Mononuclear cell (primary cell): ENCODE measurements around the gene NLRP5. TPM values are rescaled to one million over a fixed set of nuclear protein-coding genes. Genes with fewer than 3 reads are reported as not detected.
"Not testable (repeated sequence)": the region's sequence is repeated elsewhere in the genome, so short reads cannot be mapped to it uniquely, and the experiment has no call there.

Experiments used
- H3K27me3 ChIP-seq: 2 replicates; pipeline ENCODE4 v1.6.0; 2011; ENCODE audit warnings: low read length, control low read depth; ENCODE audit not compliant: insufficient read depth
- H3K4me1 ChIP-seq: 2 replicates; pipeline ENCODE4 v1.5.1; 2011; ENCODE audit warnings: mild to moderate bottlenecking, low read length, control low read depth; ENCODE audit not compliant: insufficient read depth
- H3K4me3 ChIP-seq: 2 replicates; pipeline ENCODE4 v1.5.1; 2011; ENCODE audit warnings: mild to moderate bottlenecking, low read length, moderate library complexity
- H3K9me3 ChIP-seq: 2 replicates; pipeline ENCODE4 v1.5.1; 2011; ENCODE audit warnings: low read depth, mild to moderate bottlenecking, control low read depth, low read length
- total RNA-seq: library from RNA; depleted of rRNA; stranded (reverse); fragments of >200 nt; gene quantifications from one replicate; pipeline ENCODE4 v1.2.3, GENCODE V29; 2012

The NLRP5 gene
- total RNA-seq: not detected

DNA sequence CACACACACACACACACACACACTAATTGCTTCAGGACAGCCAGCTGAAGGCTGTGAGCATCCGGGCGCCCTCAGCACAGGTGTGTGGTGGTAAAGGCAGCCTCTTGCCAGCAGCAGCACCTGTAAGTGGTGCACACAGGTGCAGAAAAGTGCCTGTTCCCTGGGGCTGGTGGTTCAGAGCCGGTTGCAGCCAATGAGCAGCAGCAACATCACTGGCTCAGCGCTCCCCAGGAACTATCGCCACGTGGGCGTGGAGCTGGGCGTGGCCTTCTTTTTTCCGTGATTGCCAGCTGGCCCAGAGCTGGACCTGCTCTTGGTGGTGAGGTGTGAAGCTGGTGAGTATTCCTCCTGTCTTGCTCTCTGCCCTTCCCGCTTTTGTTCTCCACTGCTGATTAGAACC lies at the start of gene NLRP5:
TSS of gene NLRP5 (plus strand) at position 289 of the 400 bp plus-strand sequence.
- no peak within 1 kb of the TSS for H3K4me3 ChIP-seq
- H3K4me1 ChIP-seq: no peaks in the 10 kb centered on the region
- no peaks in the 10 kb centered on the region for H3K9me3 ChIP-seq
- no peaks in the 10 kb centered on the region for H3K27me3 ChIP-seq

GRCh38 chr19:55939206-55939605 lies 47.4 kb upstream of the NLRP5 start:
- no peaks in the 10 kb centered on the region for H3K27me3 ChIP-seq
- H3K9me3 ChIP-seq: no peaks in the 10 kb centered on the region
- H3K4me3 ChIP-seq: no peak overlapping the region
- H3K4me1 ChIP-seq: no peaks in the 10 kb centered on the region

DNA sequence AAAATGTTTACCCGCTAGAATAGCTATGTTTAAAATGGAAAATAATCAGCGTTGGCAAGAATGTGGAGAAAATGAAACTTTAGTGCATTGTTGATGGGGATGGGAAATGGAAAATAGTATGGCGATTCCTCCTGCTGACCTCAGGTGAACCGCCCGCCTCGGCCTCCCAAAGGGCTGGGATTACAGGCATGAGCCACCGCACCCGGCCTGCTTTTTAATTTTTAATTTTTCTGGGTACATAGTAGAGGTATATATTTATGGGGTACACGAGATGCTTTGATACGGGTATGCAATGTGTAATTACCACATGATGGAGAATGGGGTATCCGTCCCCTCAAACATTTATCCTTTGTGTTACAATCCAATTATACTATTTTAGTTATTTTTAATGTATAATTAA lies 46.3 kb upstream of the NLRP5 start:
- Histone ChIP-seq H3K4me3 (no peak overlapping the region), H3K4me1 (no peaks in the 10 kb centered on the region), H3K9me3 (no peaks in the 10 kb centered on the region), H3K27me3 (no peaks in the 10 kb centered on the region)

DNA sequence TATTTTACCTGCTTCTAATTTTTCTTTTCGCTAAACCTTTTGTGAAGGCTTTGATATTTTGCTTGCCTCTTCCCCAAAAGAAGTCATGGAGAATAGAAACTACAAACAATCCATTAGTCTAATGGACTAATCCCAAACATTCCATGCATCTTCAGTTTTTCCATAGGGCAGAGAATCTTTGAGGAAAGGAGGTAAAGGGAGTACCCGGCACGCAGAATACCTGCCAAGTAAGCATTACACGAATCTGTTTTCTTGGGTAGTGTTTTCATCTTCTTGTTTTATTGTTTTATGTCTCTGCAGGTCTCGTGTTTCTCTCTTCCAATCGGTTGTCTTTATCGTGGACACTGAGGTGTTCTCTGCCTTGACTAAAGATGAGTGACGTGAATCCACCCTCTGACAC lies 39.0 kb upstream of the NLRP5 start, which contains the start of gene NLRP8:
TSS of gene NLRP8 (plus strand) at position 301 of the 400 bp plus-strand sequence.
- Histone ChIP-seq H3K4me3 (no peak within 1 kb of the TSS), H3K4me1 (no peaks in the 10 kb centered on the region), H3K27me3 (no peaks in the 10 kb centered on the region), H3K9me3 (no peaks in the 10 kb centered on the region)

DNA sequence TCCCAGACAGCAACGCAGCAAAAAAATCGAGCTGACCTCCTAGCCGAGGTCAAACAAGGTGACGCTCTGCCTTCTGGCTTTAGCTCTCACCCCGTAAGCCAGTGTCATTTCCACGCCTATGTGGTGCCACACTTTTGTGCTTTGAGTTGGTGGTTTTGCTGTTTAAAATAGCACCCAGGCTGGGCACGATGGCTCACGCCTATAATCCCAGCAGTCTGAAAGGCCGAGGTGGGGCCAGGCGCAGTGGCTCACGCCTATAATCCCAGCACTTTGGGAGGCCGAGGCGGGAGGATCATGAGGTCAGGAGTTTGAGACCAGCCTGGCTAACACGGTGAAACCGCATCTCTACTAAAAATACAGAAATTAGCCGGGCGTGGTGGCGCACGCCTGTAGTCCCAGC lies 36.0 kb upstream of the NLRP5 start:
- not testable (repeated sequence) for H3K27me3 ChIP-seq, H3K4me1 ChIP-seq, H3K9me3 ChIP-seq, H3K4me3 ChIP-seq

DNA sequence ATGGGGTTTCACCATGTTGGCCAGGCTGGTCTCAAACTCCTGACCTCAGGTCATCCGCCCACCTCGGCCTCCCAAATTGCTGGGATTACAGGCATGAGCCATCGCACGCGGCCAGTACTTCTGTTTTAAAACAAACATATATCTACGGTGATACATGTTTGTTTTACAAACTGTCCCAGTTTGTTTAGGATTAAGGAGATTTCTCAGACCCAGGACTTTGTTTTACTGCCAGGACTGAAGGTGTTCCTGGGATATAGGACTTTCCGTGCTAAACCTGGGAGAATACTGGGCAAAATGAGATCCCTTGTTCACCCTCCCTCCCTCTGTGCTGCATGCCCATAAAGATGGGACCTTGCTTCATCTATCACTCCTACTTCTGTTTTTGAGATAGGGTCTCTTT lies 30.1 kb upstream of the NLRP5 start:
- no peak overlapping the region for H3K4me3 ChIP-seq
- no peaks in the 10 kb centered on the region for H3K27me3 ChIP-seq
- no peaks in the 10 kb centered on the region for H3K9me3 ChIP-seq
- no peaks in the 10 kb centered on the region for H3K4me1 ChIP-seq

- Histone ChIP-seq H3K27me3 (no peaks in the 10 kb centered on the region), H3K4me3 (no peak overlapping the region), H3K4me1 (no peaks in the 10 kb centered on the region), H3K9me3 (no peaks in the 10 kb centered on the region)
Observed at GRCh38 chr19:55958356-55958755, 28.2 kb upstream of the NLRP5 start.

DNA sequence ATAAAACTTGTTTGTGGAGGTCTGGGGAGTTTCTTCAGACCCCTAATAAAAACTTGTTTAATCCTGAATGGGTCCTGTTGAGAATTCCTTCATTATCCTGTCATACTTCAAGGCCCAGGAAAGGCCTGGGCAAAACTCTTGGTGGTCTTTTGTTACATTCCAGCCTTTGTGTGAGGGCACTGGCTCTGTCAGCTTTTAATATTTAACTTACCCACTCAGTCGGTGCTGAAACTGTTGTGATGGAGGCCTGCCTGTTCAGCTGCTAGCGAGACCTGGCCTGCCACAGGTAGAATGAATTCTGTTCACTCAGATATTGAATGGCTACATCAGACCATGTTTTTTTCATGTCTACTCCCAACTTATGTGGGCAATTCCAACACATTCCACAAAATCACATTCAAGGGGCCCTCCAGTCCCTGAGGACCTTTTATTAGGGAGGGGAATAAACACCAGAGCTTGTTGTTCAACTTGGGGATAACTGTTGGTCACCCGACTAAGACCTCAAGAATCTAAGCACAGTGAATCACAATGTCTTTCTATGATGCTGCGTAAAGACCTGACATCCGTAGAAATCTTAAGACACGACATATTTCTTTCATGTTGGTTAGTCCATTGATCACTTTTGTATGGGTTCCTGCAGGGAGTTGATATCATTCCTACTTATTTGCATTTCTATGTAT lies 26.4 kb upstream of the NLRP5 start:
- H3K4me1 ChIP-seq: no peaks in the 10 kb centered on the region
- no peaks in the 10 kb centered on the region for H3K9me3 ChIP-seq
- no peaks in the 10 kb centered on the region for H3K27me3 ChIP-seq
- H3K4me3 ChIP-seq: no peak overlapping the region

DNA sequence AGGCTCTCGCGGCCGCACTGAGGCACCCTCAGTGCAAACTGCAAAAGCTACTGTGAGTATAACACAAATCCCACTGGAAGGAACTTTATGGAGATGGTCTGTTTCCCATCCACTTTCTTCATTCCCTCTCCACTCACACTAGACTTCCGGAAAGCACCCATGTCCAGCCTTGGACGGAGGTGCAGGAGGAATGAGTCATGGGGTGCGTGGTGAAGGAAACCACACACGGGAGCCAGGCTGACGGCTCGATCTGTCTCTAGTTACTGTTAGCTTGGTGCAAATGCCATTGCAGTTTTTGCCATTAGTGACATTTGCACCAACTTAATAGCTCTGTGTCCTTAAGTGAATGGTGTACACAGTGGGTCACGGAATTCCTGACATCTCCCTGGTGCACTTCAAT lies 24.4 kb upstream of the NLRP5 start:
- Histone ChIP-seq H3K4me1 (no peaks in the 10 kb centered on the region), H3K27me3 (no peaks in the 10 kb centered on the region), H3K4me3 (no peak overlapping the region), H3K9me3 (no peaks in the 10 kb centered on the region)

GRCh38 chr19:55973982-55974381 lies 12.6 kb upstream of the NLRP5 start:
- no peaks in the 10 kb centered on the region for H3K9me3 ChIP-seq
- H3K4me3 ChIP-seq: no peak overlapping the region
- H3K27me3 ChIP-seq: no peaks in the 10 kb centered on the region
- H3K4me1 ChIP-seq: no peaks in the 10 kb centered on the region

DNA sequence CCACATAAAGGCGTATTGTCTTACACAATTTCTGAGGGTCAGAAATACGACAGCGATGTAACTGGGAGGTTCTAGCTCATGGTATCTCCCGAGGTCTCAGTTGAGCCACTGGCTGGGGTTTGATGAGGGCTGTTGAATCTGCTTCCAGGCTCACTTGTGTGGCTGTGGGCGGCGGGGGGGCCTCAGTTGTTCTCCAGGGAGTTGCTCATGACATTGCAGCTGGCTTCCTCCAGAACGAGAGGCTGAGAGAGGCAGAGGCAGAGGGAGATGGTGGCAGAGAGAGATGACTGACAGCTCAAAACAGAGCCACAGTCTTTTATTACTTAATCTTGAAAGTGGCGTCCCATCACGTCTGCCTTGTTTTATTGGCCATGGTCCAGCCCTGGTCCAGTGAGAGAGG lies 6.2 kb upstream of the NLRP5 start:
- H3K9me3 ChIP-seq: no peaks in the 10 kb centered on the region
- H3K4me1 ChIP-seq: no peaks in the 10 kb centered on the region
- no peaks in the 10 kb centered on the region for H3K27me3 ChIP-seq
- H3K4me3 ChIP-seq: no peak overlapping the region

DNA sequence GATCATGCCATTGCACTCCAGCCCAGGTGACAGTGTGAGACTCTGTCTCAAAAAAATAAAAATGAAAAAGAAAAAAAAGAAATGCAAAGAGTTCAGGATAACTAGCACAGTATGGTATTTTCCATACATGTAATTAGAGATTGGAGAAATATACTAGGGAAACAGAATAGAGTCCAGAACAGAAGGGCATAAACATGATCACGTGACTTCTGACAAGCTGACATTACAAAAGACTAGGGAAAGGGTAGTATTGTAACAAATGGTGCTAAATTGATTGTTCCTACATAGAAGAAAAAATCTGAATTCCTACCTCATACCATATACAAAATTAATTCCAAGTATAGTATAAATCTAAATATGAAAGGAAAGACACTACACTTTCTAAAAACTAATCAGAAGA lies 1.3 kb upstream of the NLRP5 start:
- no peaks in the 10 kb centered on the region for H3K27me3 ChIP-seq
- H3K4me3 ChIP-seq: no peak overlapping the region
- H3K9me3 ChIP-seq: no peaks in the 10 kb centered on the region
- H3K4me1 ChIP-seq: no peaks in the 10 kb centered on the region

DNA sequence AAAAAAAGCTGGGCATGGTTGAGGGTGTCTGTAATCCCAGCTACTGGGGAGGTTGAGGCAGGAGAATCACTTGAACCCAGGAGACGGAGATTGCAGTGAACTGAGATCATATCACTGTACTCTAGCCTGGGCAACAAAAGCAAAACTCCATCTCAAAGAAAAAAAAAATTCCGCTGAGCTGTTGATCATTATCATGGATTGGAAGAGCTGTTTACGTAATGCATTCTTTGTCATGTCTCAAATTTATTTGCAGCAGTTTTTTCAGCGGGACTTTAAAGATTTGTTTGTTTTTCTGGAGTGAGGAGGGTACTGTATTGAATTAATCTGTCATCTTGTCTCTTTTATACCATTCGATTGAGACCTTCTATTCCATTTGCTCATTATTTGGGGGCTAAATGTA lies 4.3 kb downstream of the NLRP5 start:
- no peak overlapping the region for H3K4me3 ChIP-seq
- H3K27me3 ChIP-seq: no peaks in the 10 kb centered on the region
- no peaks in the 10 kb centered on the region for H3K9me3 ChIP-seq
- no peaks in the 10 kb centered on the region for H3K4me1 ChIP-seq

DNA sequence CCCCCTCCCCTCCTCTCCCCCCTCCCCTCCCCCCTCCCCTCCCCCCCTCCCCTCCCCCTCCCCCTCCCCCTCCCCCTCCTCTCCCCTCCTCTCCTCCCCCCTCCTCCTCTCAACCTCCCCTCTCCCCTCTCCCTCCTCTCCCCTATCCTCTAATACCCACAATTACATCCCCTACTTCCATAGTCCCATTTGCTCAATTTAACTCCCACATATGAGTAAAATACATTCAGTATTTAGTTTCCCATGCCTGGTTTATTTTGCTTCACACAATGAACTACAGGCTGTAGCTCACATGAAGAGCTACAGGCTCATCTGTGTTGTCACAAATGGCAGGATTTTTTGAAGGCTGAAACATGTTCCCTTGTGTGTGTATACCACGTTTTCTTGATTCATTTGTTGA lies 6.9 kb downstream of the NLRP5 start:
- Histone ChIP-seq H3K4me1 (no peaks in the 10 kb centered on the region), H3K4me3 (no peak overlapping the region), H3K27me3 (no peaks in the 10 kb centered on the region), H3K9me3 (no peaks in the 10 kb centered on the region)

DNA sequence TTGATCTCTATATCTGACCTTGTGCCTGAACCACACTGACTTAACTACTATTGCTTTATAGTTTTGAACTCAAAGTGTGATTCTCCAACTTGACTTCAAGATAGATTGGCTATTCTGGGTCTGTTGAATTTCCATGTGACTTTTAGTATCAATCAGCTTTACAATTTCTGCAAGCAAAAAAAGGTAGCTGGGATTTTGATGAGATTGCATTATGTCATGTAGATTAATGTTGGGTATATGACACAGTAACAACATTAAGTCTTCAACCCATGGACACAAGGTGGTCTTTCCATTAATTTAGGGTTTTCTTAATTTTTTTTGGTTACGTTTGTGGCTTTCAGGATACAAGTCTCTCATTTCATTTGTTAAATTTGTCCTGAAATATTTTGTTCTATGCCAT lies 28.2 kb downstream of the NLRP5 start:
- H3K4me1 ChIP-seq: no peaks in the 10 kb centered on the region
- no peak overlapping the region for H3K4me3 ChIP-seq
- no peaks in the 10 kb centered on the region for H3K9me3 ChIP-seq

GRCh38 chr19:56015756-56016155 lies 29.2 kb downstream of the NLRP5 start:
- Histone ChIP-seq H3K4me1 (no peaks in the 10 kb centered on the region), H3K4me3 (no peak overlapping the region), H3K9me3 (no peaks in the 10 kb centered on the region), H3K27me3 (no peaks in the 10 kb centered on the region)

More for the DNA sequence above, 28.2 kb downstream of the NLRP5 start:
- H3K27me3 ChIP-seq: no peaks in the 10 kb centered on the region
